ENCODE results near the gene DDTL. TPM values are rescaled to one million over a fixed set of nuclear protein-coding genes. Genes with fewer than 3 reads are reported as not detected.
"Not testable (repeated sequence)": the region's sequence is repeated elsewhere in the genome, so short reads cannot be mapped to it uniquely, and the experiment has no call there.

DDTL gene
- total RNA-seq: 1 to 10 TPM in 2 of 4 donors, under 1 TPM in 1, not detected in 1; 0.27 to 1.7 (median 1.4) TPM

- H3K4me1 ChIP-seq; H3K27ac ChIP-seq; DNase-seq; H3K4me3 ChIP-seq (replicated peaks in 1 of 3); H3K9me3 ChIP-seq; intact Hi-C loops (cut with DNase I); H3K27me3 ChIP-seq: not testable (repeated sequence)
- H3K36me3 ChIP-seq: peaks cover 6 to 14% of the 10 kb centered on the region in 2 donors
- no CpG with 5 or more reads among the region's 30 CpGs for WGBS, 2 donors
Observed at GRCh38 chr22:23966568-23966967, at the start of gene DDTL. DDTL (plus strand) TSS chr22:23966888; CDS start chr22:23966915, 27 bp downstream.

- DNase-seq; H3K9me3 ChIP-seq; intact Hi-C loops (cut with DNase I); H3K4me3 ChIP-seq (replicated peaks in 1 of 3); H3K4me1 ChIP-seq; H3K27ac ChIP-seq; H3K27me3 ChIP-seq; H3K36me3 ChIP-seq: not testable (repeated sequence)
- WGBS, 2 donors: 92 to 100% methylated on average over 1 of the region's 1 CpG
Observed at GRCh38 chr22:23920267-23920611, 46.4 kb upstream of the DDTL start.

- WGBS, 2 donors: 91 to 92% methylated on average over 13 of the region's 13 CpGs
- H3K9me3 ChIP-seq; DNase-seq; H3K36me3 ChIP-seq; H3K4me1 ChIP-seq; H3K27ac ChIP-seq; H3K27me3 ChIP-seq; H3K4me3 ChIP-seq (replicated peaks in 1 of 3); intact Hi-C loops (cut with DNase I): not testable (repeated sequence)
Observed at GRCh38 chr22:23921586-23922201, 45.0 kb upstream of the DDTL start.

GRCh38 chr22:23922921-23923320, 43.8 kb upstream of the DDTL start:
- H3K27ac ChIP-seq: no peak overlapping the region
- DNase-seq: no peak
- H3K36me3 ChIP-seq: peaks cover 0 to 5% of the 10 kb centered on the region in 2 donors
- intact Hi-C loops (cut with DNase I): no loop called here
- H3K27me3 ChIP-seq: no peaks in the 10 kb centered on the region
- TF ChIP-seq POLR2A (IDR thresholded peaks at IDR 0.05): no peak
- TF ChIP-seq CTCF (IDR thresholded peaks at IDR 0.05): no peak
- no peak overlapping the region for H3K4me3 ChIP-seq (replicated peaks in 1 of 3)
- H3K9me3 ChIP-seq: no peaks in the 10 kb centered on the region
- 65 to 87% methylated on average over 2 of the region's 2 CpGs for WGBS, 2 donors
- H3K4me1 ChIP-seq: no peaks in the 10 kb centered on the region

- intact Hi-C loops (cut with DNase I): loop anchor here (5.0 kb wide), 1 partner anchor 47 kb away; the partner anchor contains the start of gene DDT
- Histone ChIP-seq H3K36me3 (peaks cover 0 to 5% of the 10 kb centered on the region in 2 donors), H3K27me3 (no peaks in the 10 kb centered on the region), H3K9me3 (no peaks in the 10 kb centered on the region), H3K27ac (no peak overlapping the region), H3K4me3 (replicated peaks in 1 of 3) (no peak overlapping the region), H3K4me1 (peaks cover 0 to 8% of the 10 kb centered on the region in 2 donors)
- 95 to 97% methylated on average over 5 of the region's 6 CpGs for WGBS, 2 donors
- no peak for TF ChIP-seq POLR2A (IDR thresholded peaks at IDR 0.05)
- TF ChIP-seq CTCF (IDR thresholded peaks at IDR 0.05): no peak
- DNase-seq: no peak
Observed at GRCh38 chr22:23925020-23925606, 41.6 kb upstream of the DDTL start.

- no peak for TF ChIP-seq CTCF (IDR thresholded peaks at IDR 0.05)
Observed at GRCh38 chr22:23926561-23926960, 40.1 kb upstream of the DDTL start.

More at GRCh38 chr22:23926561-23926960, 40.1 kb upstream of the DDTL start:
- intact Hi-C loops (cut with DNase I): loop anchor here (5.0 kb wide), 1 partner anchor 46 kb away; the partner anchor contains the start of gene DDT
- DNase-seq: no peak
- 70 to 76% methylated on average over 13 to 14 of the region's 14 CpGs for WGBS, 2 donors
- Histone ChIP-seq H3K4me1 (peaks cover 0 to 10% of the 10 kb centered on the region in 2 donors), H3K27ac (no peak overlapping the region), H3K27me3 (no peaks in the 10 kb centered on the region), H3K9me3 (no peaks in the 10 kb centered on the region), H3K4me3 (replicated peaks in 1 of 3) (no peak overlapping the region), H3K36me3 (peaks cover 0 to 5% of the 10 kb centered on the region in 2 donors)

Measured in thyroid gland (tissue), 4 donors.